Loucy (cell line): ENCODE results near the gene RANBP17.

Source experiments
- H2AFZ ChIP-seq: fragments of 200-600 bp; sonication (generic); 2 replicates; pipeline ENCODE4 v1.6.0; 2016; ENCODE audit warnings: antibody characterized with exemption, mild to moderate bottlenecking, low read length, moderate library complexity
- H3F3A ChIP-seq: fragments of 200-600 bp; 2 replicates; pipeline ENCODE4 v1.6.0; 2016; ENCODE audit warnings: antibody characterized with exemption, low read depth, mild to moderate bottlenecking
- H3K27me3 ChIP-seq: fragments of 200-600 bp; sonication (generic); 2 replicates; pipeline ENCODE4 v1.6.1; 2014; ENCODE audit warnings: low read length, mild to moderate bottlenecking; ENCODE audit not compliant: insufficient read depth, poor library complexity, severe bottlenecking
- H3K36me3 ChIP-seq: fragments of 200-600 bp; sonication (generic); 2 replicates; pipeline ENCODE4 v1.6.1; 2016; ENCODE audit warnings: low read length; ENCODE audit not compliant: insufficient read depth
- H3K4me1 ChIP-seq: fragments of 200-600 bp; sonication (generic); 2 replicates; pipeline ENCODE4 v1.5.1; 2014; ENCODE audit warnings: low read length, mild to moderate bottlenecking; ENCODE audit not compliant: insufficient read depth, poor library complexity, severe bottlenecking
- H3K4me2 ChIP-seq: fragments of 200-600 bp; sonication (generic); 2 replicates; pipeline ENCODE4 v1.6.0; 2014; ENCODE audit warnings: antibody characterized with exemption, low read length, low read depth, mild to moderate bottlenecking; ENCODE audit not compliant: poor library complexity, severe bottlenecking
- H3K4me3 ChIP-seq: fragments of 200-600 bp; sonication (generic); 2 replicates; pipeline ENCODE4 v1.5.1; 2014; ENCODE audit warnings: low read length, mild to moderate bottlenecking, mixed read lengths; ENCODE audit not compliant: poor library complexity, severe bottlenecking
- H3K79me2 ChIP-seq: fragments of 200-600 bp; sonication (generic); 2 replicates; pipeline ENCODE4 v1.6.1; 2014; ENCODE audit warnings: low read length; ENCODE audit not compliant: insufficient read depth
- H3K9ac ChIP-seq: fragments of 200-600 bp; sonication (generic); 2 replicates; pipeline ENCODE4 v1.6.0; 2014; ENCODE audit warnings: mild to moderate bottlenecking, low read depth, low read length, moderate library complexity; ENCODE audit not compliant: poor library complexity, severe bottlenecking
- H3K9me2 ChIP-seq: fragments of 200-600 bp; sonication (generic); replicated peaks from 2 replicates; pipeline ENCODE4 v1.6.1; 2016; ENCODE audit warnings: low read depth, low read length, mixed read lengths
- H3K9me3 ChIP-seq: fragments of 200-600 bp; sonication (generic); 2 replicates; pipeline ENCODE4 v1.6.1; 2014; ENCODE audit warnings: mild to moderate bottlenecking, antibody characterized with exemption, low read length, low read depth; ENCODE audit not compliant: insufficient read depth
- H4K20me1 ChIP-seq: fragments of 200-600 bp; sonication (generic); 2 replicates; pipeline ENCODE4 v1.6.0; 2014; ENCODE audit warnings: antibody characterized with exemption, low read length, mild to moderate bottlenecking; ENCODE audit not compliant: insufficient read depth, poor library complexity, severe bottlenecking
- CTCF ChIP-seq: fragments of 200-600 bp; sonication (generic); conservative IDR thresholded peaks from 2 replicates; pipeline ENCODE4 v1.5.1; 2014; ENCODE audit warnings: mild to moderate bottlenecking, antibody characterized with exemption, low read length
- EZH2phosphoT487 ChIP-seq: fragments of 200-600 bp; IDR thresholded peaks from 2 replicates; pipeline ENCODE4 v1.6.1; 2018; ENCODE audit warnings: antibody characterized with exemption, mild to moderate bottlenecking, moderate library complexity, borderline replicate concordance

RANBP17 gene

GRCh38 chr5:171074747-171075146, 212.9 kb downstream of the RANBP17 start:
- TF ChIP-seq EZH2phosphoT487 (no peak), CTCF (no peak)
- H3K9ac ChIP-seq = no peak overlapping the region
- no peaks in the 10 kb centered on the region for H4K20me1 ChIP-seq
- no peaks in the 10 kb centered on the region for H3K79me2 ChIP-seq
- no peaks in the 10 kb centered on the region for H3K9me3 ChIP-seq
- H3F3A ChIP-seq = no peaks in the 10 kb centered on the region
- H3K4me2 ChIP-seq = no peak overlapping the region
- H3K9me2 ChIP-seq = no peaks in the 10 kb centered on the region
- no peaks in the 10 kb centered on the region for H3K36me3 ChIP-seq
- no peaks in the 10 kb centered on the region for H3K27me3 ChIP-seq
- no peak overlapping the region for H3K4me3 ChIP-seq
- H2AFZ ChIP-seq = no peak overlapping the region
- H3K4me1 ChIP-seq = no peaks in the 10 kb centered on the region

GRCh38 chr5:171080186-171080938, 218.5 kb downstream of the RANBP17 start:
- H3K36me3 ChIP-seq = no peaks in the 10 kb centered on the region
- H4K20me1 ChIP-seq = no peaks in the 10 kb centered on the region
- no peaks in the 10 kb centered on the region for H3K79me2 ChIP-seq
- H3F3A ChIP-seq = no peaks in the 10 kb centered on the region
- no peak overlapping the region for H3K9ac ChIP-seq
- H3K4me1 ChIP-seq = no peaks in the 10 kb centered on the region
- no peaks in the 10 kb centered on the region for H3K9me2 ChIP-seq
- TF ChIP-seq EZH2phosphoT487 (no peak), CTCF (no peak)
- no peak overlapping the region for H3K4me2 ChIP-seq
- no peak overlapping the region for H2AFZ ChIP-seq
- H3K4me3 ChIP-seq = no peak overlapping the region
- no peaks in the 10 kb centered on the region for H3K27me3 ChIP-seq
- no peaks in the 10 kb centered on the region for H3K9me3 ChIP-seq

- no peak overlapping the region for H3K4me3 ChIP-seq
- no peaks in the 10 kb centered on the region for H3K36me3 ChIP-seq
- no peak overlapping the region for H3K9ac ChIP-seq
- no peaks in the 10 kb centered on the region for H3K27me3 ChIP-seq
- no peaks in the 10 kb centered on the region for H3K4me1 ChIP-seq
- no peaks in the 10 kb centered on the region for H3F3A ChIP-seq
- H3K4me2 ChIP-seq = no peak overlapping the region
- no peaks in the 10 kb centered on the region for H3K9me2 ChIP-seq
- H3K79me2 ChIP-seq = no peaks in the 10 kb centered on the region
- TF ChIP-seq CTCF (no peak), EZH2phosphoT487 (no peak)
- no peaks in the 10 kb centered on the region for H4K20me1 ChIP-seq
- H2AFZ ChIP-seq = no peak overlapping the region
- no peaks in the 10 kb centered on the region for H3K9me3 ChIP-seq
Observed at GRCh38 chr5:171081319-171081718, 219.5 kb downstream of the RANBP17 start.
